Inflammatory macrophage treated with lipopolysaccharide for 1 hour (primary cell): ENCODE data around the gene SLC38A8.

Experiments
- DNase-seq, 2 donors: peaks; one replicate each; pipeline ENCODE4 v3.0.0-alpha.2; 2020 to 2022

SLC38A8 gene

DNA sequence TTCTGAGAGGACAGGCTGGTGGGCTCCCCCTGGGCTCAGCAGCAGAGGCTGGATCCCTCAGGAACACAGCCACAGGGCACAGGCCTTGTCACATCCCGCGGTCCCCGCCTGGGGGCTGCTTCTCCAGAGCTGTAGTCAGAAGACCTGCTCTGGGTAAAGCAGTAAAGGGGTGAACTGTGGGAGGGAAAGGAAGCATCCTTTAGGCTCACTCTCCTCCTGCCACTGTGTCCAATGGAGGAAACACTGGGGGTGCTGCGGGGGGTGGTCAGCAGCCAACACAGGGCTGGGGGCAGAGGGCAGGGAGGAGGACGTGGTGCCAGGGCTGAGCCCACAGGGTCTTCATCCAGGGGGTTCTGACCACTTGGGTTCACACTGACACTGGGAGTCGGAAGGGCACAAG is 5.0 kb upstream of the SLC38A8 start:
- no peak for DNase-seq

DNA sequence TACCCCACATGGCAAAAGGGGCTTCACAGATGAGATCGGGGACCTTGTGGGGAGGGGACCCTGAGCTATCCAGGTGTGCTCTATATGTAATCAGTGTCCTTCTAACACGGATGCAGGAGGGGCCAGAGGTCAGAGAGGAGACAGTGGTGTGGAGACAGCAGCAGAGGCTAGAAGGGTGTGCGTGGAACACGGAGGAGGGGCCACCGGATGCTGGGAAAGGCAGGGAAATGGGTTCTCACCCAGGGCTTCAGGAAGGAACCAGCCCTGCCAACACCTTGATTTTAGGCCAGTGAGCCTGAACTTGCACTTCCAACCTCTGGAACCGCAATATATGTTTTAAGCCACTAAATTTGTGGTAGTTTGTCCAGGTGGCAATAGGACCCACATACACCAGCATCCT is 4.6 kb upstream of the SLC38A8 start:
- DNase-seq = no peak

DNA sequence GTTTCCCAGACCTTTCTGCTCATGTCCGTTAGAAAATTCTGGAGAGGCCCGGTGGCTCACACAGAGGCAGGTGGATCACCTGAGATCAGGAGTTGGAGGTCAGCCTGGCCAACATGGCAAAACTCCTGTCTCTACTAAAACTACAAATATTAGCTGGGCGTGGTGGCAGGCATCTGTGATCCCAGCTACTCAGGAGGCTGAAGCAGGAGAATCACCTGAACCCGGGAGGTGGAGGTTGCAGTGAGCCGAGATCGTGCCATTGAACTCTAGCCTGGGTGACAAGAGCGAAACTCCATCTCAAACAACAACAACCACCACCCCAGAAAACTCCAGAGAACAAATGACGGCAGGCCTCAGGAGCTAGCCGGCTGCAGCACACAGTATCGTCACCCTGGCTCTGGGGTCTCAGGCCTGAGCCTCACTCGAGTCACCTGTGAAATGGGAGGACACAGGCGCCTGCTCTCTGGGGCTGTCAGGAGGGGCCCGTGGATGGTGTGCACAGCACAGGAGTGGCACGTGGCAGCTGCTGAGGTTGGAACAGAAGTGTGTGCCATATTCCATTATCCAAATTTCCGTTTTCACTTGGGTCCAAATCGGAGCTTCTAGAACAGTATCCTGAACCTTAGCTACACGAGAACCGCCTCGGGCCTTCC is 3.3 kb upstream of the SLC38A8 start:
- DNase-seq = no peak

DNA sequence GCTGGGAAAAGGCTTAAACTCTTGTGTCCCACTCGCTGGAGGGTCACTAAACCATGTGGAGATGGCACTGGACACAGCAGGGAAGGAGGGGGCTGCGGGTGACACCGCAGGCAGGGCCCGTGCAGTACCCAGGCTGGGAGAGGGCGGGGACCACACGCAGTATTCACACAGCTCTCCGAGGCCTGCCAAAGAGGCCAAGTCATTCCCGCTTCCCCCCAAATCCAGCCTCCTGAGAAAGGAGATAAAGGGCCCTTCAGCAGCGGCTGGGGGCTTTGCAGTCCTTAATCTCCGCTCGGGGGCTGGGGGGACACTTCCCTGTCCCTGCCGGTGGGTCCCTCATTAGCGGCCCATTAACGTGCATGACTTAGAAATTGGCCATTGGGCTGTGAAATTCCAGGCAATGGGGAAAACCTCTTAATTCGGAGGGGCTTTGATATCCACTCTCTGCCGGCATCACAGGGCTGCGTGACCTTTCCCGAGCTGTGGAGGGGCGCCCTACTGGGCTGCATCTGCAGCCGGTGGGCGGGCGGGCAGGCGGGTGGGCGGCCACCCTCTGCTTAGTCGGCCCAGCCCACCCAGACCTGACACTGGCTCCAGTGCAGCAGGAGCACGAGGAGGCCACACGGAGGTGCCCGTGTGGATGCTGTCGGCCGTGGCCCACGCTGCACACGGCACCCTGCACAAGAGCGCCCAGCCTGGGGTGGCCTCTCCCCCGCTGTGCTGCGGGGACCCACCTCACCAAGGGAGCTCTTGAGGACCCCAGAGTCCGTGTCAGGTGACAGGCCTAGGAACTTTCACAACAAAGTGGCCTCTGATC is 2.6 kb upstream of the SLC38A8 start:
- no peak for DNase-seq

DNA sequence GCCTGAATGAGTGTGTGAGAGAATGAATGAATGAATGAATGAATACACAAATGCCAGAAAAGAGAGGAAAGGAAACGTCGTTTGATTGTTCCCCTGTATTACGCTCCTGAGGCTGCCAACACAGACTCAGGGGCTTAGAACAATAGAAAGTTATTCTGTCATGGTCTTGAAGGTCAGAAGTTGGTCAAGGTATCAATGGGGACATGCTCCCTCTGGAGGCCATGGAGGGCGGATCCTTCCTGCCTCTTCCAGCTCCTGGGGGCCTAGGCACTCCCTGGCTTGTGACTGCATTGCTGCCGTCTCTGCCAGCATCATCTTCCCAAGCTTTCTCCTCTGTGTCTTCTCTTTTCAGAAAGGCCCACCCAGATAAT is 1.5 kb upstream of the SLC38A8 start:
- peak; percentile 17 to 28 for DNase-seq

DNA sequence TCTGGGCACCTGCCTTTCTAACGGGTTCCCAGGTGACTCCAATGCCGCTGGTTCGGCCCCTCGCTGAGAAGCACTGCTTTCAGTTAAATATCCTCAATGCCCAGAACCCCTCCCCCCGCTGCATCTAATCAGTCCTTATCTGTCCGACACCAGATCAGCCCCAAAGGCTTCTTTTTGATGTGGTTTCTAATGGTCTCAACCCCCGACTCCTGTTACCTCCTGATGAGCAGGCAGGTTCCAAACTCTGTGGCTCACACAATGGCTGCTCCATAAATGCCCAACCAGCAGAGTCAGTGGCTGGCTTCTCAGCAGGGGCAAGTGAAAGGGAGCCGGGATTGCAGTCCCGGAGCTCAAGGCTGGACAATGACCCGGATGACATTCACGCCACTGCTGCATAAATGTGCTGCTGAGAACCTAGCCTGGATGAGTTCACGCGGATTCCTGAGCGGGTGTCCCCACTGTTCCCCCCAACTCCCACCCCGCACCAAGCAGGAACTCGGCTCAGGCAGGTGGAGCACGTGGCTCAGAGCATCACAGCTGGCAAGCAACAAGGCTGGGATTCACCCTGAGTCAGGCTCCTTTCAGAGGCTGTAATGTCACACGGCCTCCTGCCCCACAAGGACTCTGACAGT is 1.0 kb upstream of the SLC38A8 start:
- no peak for DNase-seq

DNA sequence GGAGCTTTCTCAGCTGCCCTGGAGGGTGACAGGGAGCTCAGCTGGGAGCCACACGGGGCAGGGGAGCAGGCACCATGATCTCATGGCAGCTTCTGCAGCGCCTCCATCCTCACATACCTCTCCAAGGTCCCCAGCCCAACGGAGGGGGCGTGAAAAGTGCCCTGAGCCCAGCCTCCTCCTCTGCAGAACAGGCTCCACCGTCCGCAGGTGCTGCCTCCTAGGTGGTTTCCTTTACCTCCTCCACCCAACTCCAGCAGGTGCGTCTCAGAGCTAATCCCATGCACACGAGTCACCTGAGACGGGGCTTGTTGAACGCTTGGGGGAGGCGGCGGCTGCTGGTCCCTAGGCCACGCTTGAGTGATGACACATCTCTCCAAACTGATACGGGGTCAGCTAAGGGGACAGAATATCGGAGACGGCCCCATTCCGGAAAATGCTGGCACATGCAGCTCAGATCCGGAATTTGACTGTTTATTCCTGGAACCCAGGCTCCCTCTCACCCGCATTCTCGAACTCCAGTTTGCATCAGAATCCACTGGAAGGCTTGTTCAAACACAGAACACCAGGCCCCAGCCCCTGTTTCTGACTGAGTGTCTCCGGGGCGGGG is 387 bp upstream of the SLC38A8 start:
- no peak for DNase-seq

DNA sequence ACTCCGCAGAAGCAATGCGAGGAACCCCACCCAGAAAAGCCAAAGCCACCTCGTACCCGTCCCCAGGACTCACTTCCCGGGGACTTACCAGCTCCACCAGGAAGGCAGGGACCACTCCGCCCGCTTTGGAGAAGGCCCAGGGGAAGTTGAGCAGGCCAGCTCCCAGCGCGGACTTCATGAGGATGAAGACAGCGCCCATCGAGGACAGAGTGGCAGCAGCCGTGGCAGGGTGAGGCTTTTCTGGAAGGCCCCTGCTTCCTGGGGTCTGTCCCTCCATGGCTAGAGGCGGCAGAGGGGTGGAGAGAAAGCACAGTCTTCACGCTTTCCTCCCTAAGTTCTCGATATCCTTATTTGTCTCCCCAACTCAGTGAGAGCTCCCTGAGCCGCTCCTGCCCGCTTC is 714 bp downstream of the SLC38A8 start:
- DNase-seq = no peak

DNA sequence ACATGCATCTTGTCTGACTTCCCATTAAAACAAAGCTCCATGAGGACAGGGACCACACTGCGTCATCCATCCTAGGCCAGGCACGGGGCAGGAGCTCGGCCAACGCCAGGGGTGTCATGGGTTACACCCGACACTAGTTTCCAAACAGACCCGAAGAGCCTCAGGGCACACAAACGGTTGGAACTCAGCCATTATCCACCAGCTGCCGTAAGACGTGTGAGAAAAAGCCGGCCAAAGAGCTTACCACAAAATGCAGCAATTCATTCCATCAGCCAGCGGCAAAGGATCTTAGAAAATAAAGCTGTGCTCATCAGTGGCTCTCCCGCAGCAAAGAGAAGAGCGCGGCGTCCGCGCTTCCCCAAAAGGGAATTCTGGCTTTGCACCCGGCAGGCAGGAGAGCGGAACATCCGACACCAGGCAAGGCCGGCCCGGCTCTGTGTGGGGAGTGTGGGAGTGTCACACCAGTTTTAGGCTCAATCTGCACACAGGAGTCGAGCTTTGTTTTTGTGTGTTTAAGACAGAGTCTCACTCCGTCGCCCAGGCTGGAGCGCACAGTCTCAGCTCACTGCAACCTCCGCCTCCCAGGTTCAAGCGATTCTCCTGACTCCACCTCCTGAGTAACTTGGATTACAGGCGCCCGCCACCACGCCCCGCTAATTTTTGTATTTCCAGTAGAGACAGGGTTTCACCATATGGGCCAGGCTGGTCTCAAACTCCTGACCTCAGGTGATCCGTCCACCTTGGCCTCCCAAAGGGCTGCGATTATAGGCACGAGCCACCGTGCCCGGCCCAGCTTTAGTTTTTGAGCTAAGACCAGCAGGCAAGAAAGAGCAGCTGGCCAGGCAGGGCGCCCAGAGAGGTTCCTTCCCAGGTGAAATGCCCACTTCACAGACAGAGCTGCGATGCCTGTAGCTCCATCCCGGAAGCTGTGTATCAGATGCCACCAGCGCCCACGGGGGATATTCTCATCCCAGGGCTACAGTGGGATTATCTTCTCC is 1.5 kb downstream of the SLC38A8 start:
- no peak for DNase-seq

DNA sequence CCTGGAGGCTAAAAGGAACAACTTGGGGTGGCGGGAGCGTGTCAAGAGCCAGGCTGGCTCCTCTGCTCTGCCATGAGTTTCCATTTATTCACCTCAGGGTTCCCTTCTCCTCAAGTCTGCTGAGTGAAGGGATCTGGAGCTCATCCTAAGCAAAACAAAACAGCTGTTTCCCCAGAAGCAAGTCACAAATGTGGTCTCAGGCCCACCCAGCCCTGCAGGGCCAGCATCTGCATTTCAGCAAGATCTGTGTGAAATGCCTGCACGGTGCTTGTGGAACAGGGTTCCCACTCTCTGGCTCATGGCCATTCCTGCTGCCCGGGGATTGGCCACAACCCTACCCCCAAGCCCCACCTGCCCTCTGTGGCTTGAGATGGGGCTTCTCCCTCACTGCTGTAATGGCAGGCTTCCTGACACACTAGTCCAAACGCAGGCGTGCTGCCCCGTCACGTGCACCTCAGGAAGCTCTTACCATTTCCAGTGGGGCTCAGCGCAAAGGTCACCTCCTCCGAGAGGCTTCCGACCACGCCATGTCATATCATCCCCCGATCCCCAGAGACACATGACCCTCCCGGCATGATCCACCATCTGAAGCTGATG is 2.3 kb downstream of the SLC38A8 start:
- no peak for DNase-seq

DNA sequence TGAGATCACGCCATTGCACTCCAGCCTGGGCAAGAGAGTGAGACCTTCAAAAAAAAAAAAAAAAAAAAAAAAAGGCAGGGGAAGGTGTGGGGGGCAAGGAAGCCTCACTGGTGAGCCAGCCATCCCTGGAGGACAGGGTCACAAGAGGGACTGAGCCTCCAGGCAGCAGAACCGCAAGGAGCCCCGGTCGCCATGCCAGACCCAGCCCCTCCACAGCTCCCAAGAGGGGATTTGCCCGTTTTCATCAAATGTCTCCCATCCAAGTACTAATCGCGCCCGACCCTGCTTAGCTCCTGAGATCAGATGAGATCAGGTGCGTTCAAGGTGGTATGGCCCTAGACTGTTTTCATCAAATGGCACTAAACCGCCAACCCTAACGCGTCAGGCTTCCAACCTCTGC is 2.9 kb downstream of the SLC38A8 start:
- DNase-seq = no peak

DNA sequence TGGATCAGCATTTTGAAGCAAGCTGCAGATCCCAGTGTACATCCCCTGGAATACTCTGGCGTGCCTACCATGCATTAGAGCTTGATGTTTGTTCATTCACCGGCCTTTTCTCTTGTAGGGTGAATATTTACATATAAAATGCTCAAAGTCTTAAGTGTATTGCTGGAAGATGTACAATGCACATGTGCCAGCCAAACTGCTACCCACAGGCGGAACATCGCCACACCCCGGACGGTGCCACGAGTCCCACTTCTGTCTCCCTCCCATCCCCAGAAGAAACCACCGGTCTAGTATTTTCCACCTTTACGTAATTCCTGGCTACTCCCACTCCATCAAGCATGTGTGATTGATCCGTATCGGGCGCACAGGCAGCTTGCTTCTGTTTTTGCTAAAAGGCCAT is 4.1 kb downstream of the SLC38A8 start:
- DNase-seq = no peak

DNA sequence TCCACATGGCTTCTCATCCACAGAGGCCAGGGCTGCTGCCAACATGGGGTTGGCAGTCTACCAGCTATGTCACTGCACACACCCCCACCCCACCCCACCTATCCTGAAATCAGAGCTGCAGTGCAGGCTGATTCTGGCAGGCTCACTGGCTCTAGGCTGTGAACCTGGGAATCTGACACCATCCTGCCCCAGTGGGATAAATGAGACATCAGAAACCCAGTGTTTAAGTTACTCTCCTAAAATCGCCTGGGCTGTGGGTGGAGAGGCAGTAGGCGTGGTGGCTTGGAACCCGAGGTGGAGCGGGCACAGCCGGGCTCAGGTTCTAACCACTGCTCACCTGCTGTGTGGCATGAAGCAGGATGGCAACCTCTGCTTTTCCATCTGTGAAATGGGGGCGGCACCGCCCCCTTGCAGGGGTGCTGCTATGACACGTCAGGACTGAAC is 5.6 kb downstream of the SLC38A8 start:
- DNase-seq = no peak

DNA sequence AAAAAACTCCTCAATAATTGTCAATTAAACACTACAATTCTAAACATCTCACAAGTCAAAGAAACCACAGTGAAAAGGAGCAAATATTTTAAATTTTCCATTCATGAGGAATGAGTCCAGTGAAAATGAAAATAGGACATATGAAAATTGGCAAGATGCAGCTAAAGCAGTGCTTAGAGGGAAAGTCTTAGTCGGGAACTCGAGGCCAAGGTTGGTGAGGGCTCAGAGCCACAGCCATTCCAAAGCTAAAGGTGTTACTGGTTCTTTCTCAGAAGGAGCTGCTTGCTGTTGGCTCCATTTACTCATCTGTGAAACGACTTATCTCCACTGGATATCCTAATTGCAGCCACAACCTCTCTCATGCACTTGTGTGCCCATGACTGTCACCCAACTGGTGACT is 6.5 kb downstream of the SLC38A8 start:
- no peak for DNase-seq

DNA sequence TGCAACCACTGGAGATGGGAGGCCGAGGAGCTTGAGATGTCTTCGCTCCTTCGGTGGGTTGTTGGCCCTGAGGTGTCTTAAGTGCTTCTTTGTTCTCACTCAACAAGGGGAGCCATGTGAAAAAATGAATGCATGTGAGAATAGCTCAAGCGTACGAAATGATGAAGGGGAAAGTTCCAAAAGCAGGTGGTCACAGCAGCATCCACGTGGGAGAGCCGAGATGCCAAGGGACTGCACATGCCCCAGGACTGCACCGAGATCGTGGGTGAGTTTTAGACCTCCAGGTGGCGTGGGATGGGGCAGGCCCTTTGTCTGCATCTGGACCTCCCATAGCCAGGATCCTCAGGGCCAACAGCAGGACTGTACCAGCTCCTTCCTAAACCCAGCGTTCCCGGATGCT is 8.1 kb downstream of the SLC38A8 start:
- no peak for DNase-seq

DNA sequence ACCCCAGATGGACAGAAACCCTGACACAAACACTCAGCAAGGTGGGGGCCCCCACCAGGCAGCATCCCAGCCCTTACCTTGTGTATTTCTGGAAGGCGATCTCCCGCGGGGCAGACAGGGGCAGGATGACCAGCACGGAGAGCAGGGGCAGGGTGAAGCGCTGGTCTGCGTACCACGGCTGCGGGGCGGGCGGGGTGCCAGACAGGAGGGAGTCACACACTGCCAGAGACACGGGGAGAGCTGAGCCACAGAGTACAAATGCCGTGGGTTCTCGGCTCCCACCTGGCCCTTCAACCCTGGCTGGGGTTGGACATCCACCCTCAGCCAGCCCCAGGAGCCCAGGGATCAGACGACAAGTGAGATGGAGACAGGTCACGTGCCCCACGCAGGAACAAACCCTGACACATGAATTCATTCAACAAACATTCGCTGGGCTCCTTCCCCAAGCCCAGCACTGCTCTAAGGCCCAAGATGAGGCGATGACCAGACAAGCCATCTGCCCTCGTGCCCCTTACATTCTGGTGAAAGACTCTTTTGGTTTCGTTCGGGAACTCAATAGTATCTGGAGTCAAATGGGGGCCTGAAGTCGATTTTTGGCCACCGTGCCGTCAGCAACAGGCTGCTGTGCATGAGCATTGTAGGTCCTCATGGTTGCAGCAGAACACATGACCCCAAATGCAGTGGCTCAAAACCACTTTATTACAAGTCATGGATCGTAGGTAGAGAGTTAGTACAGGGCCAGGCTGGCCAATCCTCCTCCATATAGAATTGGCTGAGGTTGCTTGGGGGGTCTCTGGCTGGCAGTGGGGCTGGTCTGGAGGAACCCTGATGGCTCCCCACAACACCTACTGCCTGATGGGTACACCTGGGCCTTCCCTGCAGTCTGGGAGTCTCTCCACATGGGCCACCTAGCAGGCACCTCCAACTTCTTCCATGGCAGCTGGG is 9.1 kb downstream of the SLC38A8 start:
- DNase-seq = no peak

DNA sequence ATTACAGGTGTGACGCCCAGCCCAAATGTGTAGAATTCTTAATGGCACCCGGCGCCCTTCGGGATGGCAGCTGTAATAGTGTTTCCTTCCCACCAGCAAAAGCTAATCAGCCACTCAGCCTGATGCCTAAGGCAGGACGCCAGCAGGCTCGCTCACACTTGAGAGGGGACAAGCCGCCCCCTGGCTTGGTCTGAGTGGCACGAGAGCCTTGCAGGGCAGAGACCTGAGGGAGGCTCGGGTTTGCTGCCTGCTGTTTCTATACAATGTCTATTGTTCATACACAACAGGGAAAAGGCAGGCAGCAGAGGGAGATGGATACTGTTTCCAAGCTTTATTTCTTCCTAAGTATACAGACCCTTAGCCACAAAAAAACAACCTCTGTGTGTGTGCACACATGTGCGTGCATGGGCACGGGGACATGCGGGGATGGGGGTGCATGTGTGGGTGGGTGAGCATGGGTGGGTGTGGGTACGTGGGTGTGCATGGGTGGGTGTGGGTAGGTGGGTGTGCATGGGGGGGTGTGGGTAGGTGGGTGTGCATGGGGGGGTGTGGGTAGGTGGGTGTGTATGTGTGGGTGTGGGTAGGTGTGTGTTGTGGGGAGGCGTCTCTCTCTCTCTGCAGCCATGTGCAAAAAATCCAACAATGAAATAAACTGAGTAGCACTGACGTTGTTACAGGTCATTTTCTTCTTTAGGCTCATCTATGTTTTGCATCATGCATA is 10.0 kb downstream of the SLC38A8 start:
- DNase-seq = no peak

DNA sequence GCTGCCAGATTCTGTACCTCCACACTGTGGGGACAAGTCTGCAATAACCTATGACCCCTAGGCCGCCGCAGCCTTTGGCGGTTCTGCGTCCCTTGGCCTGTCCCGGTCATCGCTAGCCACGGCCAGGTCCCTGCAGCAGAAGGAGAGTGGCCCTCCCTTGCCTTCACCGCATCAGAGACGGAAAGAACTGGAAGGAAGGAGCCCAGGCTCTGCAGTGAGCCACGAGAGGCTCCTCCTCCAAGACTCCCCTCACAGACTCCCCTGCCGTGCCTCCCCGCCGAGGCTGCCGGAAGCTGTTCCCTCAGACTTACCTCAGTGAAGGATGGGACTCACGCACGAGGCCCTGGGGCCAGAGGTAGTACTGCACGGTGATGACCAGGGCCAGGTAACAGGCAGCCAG is 11.0 kb downstream of the SLC38A8 start:
- DNase-seq = no peak

DNA sequence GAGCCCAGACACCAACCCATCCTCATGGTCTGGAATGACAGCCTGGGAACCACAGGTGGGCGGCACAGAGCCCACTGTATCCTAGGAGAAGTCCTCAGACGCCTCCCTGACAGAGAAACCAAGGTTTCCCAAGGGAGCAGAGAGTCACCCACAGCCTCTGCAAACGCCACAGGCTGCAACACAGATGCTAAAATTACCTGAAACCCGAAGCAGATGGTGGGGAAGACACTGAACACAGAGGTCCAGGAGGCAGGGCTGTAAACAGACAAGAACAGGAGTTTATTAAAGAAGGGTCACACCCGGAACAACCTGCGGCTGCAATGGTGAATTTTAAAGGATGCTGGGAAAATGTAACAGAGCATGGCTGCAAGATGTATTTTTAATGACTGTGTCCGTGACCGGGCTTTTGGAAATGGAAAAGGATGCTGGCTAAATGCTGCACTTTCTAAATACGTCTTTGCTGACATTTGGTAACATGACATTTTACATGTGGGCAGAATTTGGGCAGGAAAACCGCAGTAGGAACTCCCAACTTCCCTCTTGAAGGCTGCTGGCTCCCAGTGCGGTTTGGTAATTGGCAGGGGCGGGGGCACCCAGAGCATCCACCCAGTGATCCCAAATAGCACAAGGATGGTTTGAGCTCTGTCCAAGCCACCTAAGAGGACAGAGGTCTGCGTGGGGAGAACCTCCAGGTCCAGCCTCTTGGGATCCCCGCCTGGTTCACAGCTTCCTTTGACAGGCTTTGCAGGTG is 13.1 kb downstream of the SLC38A8 start:
- DNase-seq = peak; percentile 77 to 78
